HepG2 (cell line): ENCODE results near the gene ANKRD40. TPM values are rescaled to one million over a fixed set of nuclear protein-coding genes. Genes with fewer than 3 reads are reported as not detected.
A peak's percentile ranks its signal among the peaks of the same experiment; 100 is the strongest.

Source experiments
- ATF3 ChIP-seq: sonication (generic); formaldehyde crosslinking; IDR thresholded peaks from 2 replicates; pipeline ENCODE4 v1.4.0; 2020; ENCODE audit warnings: missing genetic modification reagents
- CREM ChIP-seq, 2 experiments: sonication (generic) in 1 of 2; formaldehyde crosslinking in 1 of 2; IDR thresholded peaks; 2 replicates each; pipeline versions ENCODE4 v1.4.0 to v1.6.1; 2016 to 2020; ENCODE audit warnings: antibody characterized with exemption in 1 of 2, mild to moderate bottlenecking in 1 of 2, missing genetic modification reagents in 1 of 2
- E2F2 ChIP-seq: sonication (generic); formaldehyde crosslinking; IDR thresholded peaks from 2 replicates; pipeline ENCODE4 v1.4.0; 2020; ENCODE audit warnings: missing genetic modification reagents, borderline replicate concordance
- FOXO1 ChIP-seq: sonication (generic); formaldehyde crosslinking; IDR thresholded peaks from 2 replicates; pipeline ENCODE4 v1.4.0; 2020; ENCODE audit warnings: missing genetic modification reagents
- HDAC1 ChIP-seq: sonication (generic); formaldehyde crosslinking; IDR thresholded peaks from 2 replicates; pipeline ENCODE4 v1.5.1; 2020; ENCODE audit warnings: mild to moderate bottlenecking, missing genetic modification reagents
- HOXA3 ChIP-seq: sonication (generic); formaldehyde crosslinking; IDR thresholded peaks from 2 replicates; pipeline ENCODE4 v1.5.0; 2020; ENCODE audit warnings: missing genetic modification reagents
- IKZF5 ChIP-seq: IDR thresholded peaks from 2 replicates; pipeline ENCODE4 v1.6.1; 2018; ENCODE audit warnings: missing genetic modification reagents, mild to moderate bottlenecking, missing compliant biosample characterization
- MEIS1 ChIP-seq: sonication (generic); formaldehyde crosslinking; IDR thresholded peaks from 2 replicates; pipeline ENCODE4 v1.9.0; 2021; ENCODE audit warnings: mild to moderate bottlenecking, missing genetic modification reagents, moderate library complexity, borderline replicate concordance
- MIER3 ChIP-seq: IDR thresholded peaks from 2 replicates; pipeline ENCODE4 v1.6.1; 2016; ENCODE audit warnings: missing compliant biosample characterization, borderline replicate concordance
- NCOA2 ChIP-seq: sonication (generic); formaldehyde crosslinking; IDR thresholded peaks from 2 replicates; pipeline ENCODE4 v1.8.0; 2022; ENCODE audit warnings: inconsistent platforms
- NFAT5 ChIP-seq: sonication (generic); formaldehyde crosslinking; IDR thresholded peaks from 2 replicates; pipeline ENCODE4 v1.4.0; 2020; ENCODE audit warnings: missing genetic modification reagents
- NR2F2 ChIP-seq: IDR thresholded peaks from 2 replicates; pipeline ENCODE4 v1.6.1; 2012; ENCODE audit warnings: low read depth, inconsistent platforms, borderline replicate concordance
- PATZ1 ChIP-seq: sonication (generic); formaldehyde crosslinking; IDR thresholded peaks from 2 replicates; pipeline ENCODE4 v1.4.0; 2020; ENCODE audit warnings: missing genetic modification reagents
- RXRA ChIP-seq: sonication (generic); formaldehyde crosslinking; IDR thresholded peaks from 2 replicates; pipeline ENCODE4 v1.5.1; 2020; ENCODE audit warnings: missing genetic modification reagents
- ZFP37 ChIP-seq: sonication (generic); formaldehyde crosslinking; IDR thresholded peaks from 2 replicates; pipeline ENCODE4 v1.4.0; 2020; ENCODE audit warnings: missing genetic modification reagents, borderline replicate concordance
- ZNF10 ChIP-seq: sonication (generic); formaldehyde crosslinking; IDR thresholded peaks from 2 replicates; pipeline ENCODE4 v1.4.0; 2020; ENCODE audit warnings: mild to moderate bottlenecking, low read depth, missing genetic modification reagents, borderline replicate concordance
- ZNF205 ChIP-seq: IDR thresholded peaks from 2 replicates; pipeline ENCODE4 v1.6.1; 2018; ENCODE audit warnings: missing biosample characterization, missing genetic modification reagents
- ZNF746 ChIP-seq: sonication (generic); formaldehyde crosslinking; IDR thresholded peaks from 2 replicates; pipeline ENCODE4 v1.8.0; 2022; ENCODE audit warnings: mild to moderate bottlenecking, missing genetic modification reagents
- ZSCAN31 ChIP-seq: sonication (generic); formaldehyde crosslinking; IDR thresholded peaks from 2 replicates; pipeline ENCODE4 v1.5.0; 2020; ENCODE audit warnings: low read depth, mild to moderate bottlenecking, missing genetic modification reagents
- polyA plus RNA-seq, 8 experiments: library from polyadenylated mRNA; depleted of rRNA in 3 of 8; stranded (reverse) in 7 of 8; unstranded in 1 of 8; fragments of >200 nt; fragmentation: Illumina TruSeq in 4 of 8; extraction: Trizol in 4 of 8; gene quantifications; 2 replicates each; pipeline versions ENCODE4 v1.2.1 to v1.2.3, GENCODE V29; 2011 to 2016; ENCODE audit warnings: low read depth in 4 of 8, missing spikeins in 1 of 8, mixed read lengths in 1 of 8; ENCODE audit not compliant: insufficient read depth in 1 of 8
- total RNA-seq, 5 experiments: library from RNA; depleted of rRNA; stranded (reverse); fragments of >200 nt; fragmentation: Illumina TruSeq; extraction: Trizol; gene quantifications; 2 replicates each; pipeline ENCODE4 v1.2.3, GENCODE V29; 2016; ENCODE audit warnings: low read depth in 1 of 5

The ANKRD40 gene
- total and polyA plus RNA-seq, 2 of the 13 experiments (the other 11 are each of a cell fraction or from before 2014, with no cell fraction given), result 35.0 to 46.4 TPM

GRCh38 chr17:50660042-50660886 lies 47.5 kb downstream of the ANKRD40 start (continued):
- TF ChIP-seq HOXA3 (CRISPR knock-in tag), result peak; percentile 64
- peak; percentile 53; the same call in 1 of the 2 replicates for TF ChIP-seq NCOA2
- peak; percentile 73 for TF ChIP-seq RXRA (CRISPR knock-in tag)
- no peak for TF ChIP-seq E2F2 (CRISPR knock-in tag)
- TF ChIP-seq ZNF746, result peak; percentile 70
- no peak for TF ChIP-seq ZFP37 (CRISPR knock-in tag)
- peak; percentile 84 for TF ChIP-seq PATZ1 (CRISPR knock-in tag)
- TF ChIP-seq CREM (IDR thresholded peaks at IDR 0.05), result peak; percentile 41; the same call in 1 of the 2 replicates
- no peak for TF ChIP-seq CREM (CRISPR knock-in tag; IDR thresholded peaks at IDR 0.05)
- TF ChIP-seq NR2F2, result 0 out of 2 replicates have a peak, but pooled peaks have one; percentile 31
- TF ChIP-seq NFAT5, result no peak
- TF ChIP-seq MIER3, result peak; percentile 74; the same call in 1 of the 2 replicates
- TF ChIP-seq ZNF205 (CRISPR knock-in tag), result peak; percentile 69
- peak; percentile 48; the same call in 1 of the 2 replicates for TF ChIP-seq MEIS1
- TF ChIP-seq ZNF10, result no peak
- 0 out of 2 replicates have a peak, but pooled peaks have one; percentile 40 for TF ChIP-seq ATF3 (CRISPR knock-in tag)
- TF ChIP-seq ZSCAN31, result peak; percentile 81
- TF ChIP-seq IKZF5, result peak; percentile 87
- peak; percentile 43; the same call in 1 of the 2 replicates for TF ChIP-seq HDAC1 (CRISPR knock-in tag)
- 0 out of 2 replicates have a peak, but pooled peaks have one; percentile 41 for TF ChIP-seq FOXO1 (CRISPR knock-in tag)
